GM21390 (cell line): ENCODE data around the gene ANXA5.

Source experiments
- ATAC-seq: cut with Tn5 transposase; IDR thresholded peaks from one replicate; pipeline ENCODE4 v1.9.1; 2021; ENCODE audit not compliant: unreplicated experiment

ANXA5 gene

DNA sequence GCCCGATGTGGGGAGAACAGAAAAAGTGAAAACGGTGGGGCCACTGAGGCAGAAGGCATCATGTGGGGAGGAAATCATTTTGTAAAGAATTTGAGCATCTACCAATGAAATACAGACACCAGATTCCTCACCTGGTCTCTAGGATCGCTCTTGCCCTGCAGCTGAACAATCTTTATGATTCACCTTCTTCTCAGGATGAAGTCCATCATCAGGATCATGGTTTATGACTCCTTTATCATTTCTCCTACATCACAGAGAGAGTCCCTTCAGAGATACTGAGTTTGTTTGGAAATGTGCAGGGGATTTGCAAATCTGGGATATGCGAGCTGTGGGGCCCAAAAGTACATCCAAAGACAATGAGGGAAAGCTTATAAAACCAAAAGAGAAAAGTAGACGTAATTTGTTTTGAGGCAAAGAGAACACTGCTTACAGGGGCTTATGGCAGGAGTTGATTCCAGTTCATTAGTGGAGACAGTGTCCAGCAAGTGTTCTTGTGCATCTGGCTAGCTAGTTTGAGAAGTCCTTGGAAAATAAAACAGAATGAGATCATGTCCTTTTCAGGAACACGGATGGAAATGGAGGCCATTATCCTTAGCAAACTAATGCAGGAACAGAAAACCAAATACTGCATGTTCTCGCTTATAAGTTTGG is 15.3 kb upstream of the ANXA5 start:
- ATAC-seq: peak; percentile 3

DNA sequence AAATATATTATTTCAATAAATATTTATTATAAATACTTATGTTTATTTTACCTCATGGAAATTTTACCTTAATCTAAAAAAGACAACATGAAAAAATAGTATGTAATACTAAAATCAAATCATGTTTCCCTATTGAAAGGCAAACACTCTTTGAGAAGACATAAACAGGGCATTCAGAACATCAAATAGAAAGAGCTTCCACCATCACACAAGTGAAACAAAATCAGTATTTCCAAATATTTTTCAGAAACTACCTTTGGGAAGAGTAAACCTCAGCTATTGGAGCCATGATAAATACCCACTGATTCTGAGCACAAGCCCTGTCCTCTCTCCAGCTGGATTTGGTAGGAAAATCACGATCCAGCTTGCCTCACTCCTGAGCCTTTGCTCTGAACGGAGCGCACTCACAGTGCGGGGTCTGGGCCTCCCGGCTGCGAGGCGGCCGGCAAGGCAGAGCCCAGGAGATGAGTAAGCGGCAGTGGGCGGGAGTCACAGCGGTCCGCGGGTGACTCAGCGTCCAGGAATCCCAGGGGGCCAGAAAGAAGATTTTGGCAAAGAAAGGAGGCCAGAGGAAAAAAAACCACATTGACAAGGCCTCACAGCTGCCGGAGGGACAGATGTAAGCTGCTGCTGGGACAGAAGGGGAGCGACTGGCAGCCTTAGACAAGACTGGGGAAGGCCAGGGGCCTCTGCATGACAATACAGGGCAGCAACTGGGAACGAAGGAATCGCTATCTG is 14.7 kb upstream of the ANXA5 start:
- peak; percentile 89 for ATAC-seq

DNA sequence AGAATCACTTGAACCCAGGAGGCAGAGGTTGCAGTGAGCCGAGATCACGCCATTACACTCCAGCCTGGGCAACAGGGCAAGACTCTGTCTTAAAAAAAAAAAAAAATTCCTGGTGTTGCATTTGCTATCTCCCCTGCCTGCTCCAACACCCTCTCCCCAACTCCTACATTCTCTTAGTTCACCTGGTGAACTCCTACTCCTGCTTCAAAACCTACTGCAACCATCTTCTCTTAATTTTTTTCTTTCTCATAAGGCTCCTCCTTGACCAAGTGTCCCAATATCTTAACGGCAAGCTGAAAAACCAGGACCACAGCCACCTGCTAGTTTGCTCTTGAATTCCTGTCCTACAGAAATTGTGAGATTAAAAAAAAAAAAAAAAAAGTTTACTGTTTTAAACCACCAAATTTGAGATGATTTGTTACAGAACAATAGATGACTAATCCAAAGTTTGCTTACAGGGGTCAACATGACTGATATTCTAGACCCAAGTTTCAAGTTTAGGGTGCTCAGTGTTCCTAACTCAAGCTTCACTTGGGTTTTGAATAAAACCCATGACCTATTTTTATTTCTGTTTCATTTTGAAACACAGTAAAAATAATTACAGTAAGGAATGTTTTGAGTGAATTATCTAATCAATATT is 13.1 kb upstream of the ANXA5 start:
- no peak for ATAC-seq

DNA sequence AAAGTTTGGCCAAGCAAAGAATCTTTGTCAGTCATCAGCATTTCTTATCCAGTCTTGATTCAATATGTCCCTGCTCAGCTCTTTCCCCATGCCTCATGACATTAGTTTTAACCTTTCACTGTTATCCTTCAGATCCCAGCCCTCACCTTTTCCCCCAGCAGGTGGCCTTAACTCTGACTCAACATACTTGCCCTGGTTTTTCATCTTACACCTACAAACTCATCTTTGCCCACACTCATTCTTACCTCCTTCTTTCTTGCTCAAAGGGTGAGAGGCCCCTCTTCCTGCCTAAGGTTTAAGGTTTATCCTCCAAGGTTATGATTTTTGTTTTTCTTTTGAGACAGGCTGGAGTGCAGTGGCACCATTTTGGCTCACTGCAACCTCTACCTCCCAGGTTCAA is 10.6 kb upstream of the ANXA5 start:
- ATAC-seq: no peak

DNA sequence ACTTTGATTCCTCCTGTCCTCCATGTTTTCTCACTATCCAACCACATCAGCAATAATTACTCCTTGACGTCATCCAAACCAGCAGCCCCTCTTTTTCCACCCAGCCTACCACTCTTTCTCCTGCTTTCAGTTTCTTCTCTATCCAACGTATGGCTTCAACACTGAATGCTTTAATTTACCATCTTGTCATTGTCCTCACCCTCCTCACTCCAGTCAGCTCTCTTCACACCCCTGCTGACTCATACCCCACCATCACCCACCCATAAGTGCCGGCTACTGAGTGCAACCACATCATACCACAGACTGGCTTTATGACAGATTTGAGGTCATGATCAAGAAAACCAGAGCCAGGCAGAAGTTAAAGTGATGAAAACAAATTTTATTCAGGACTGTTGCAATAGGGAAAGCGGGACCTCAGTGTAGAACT is 9.8 kb upstream of the ANXA5 start:
- ATAC-seq: no peak

DNA sequence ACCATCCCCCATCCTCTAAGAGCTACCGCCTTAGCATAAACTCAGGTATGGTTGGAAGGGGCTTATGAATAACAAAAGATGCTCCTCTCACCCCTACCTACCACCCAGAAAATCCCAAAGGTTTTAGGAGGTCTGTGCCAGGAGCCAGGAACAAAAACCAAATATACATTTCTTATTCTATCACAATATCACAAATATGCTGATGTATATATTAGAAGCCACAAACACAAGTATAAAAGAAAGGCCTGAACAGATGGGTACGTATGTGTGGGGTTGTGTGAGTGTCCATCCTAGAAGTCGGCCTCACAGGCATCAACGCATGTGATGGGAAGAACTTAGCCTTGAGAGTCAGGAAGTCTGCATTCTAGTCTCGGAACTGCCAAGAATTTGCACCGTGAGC is 8.7 kb upstream of the ANXA5 start:
- ATAC-seq: no peak

DNA sequence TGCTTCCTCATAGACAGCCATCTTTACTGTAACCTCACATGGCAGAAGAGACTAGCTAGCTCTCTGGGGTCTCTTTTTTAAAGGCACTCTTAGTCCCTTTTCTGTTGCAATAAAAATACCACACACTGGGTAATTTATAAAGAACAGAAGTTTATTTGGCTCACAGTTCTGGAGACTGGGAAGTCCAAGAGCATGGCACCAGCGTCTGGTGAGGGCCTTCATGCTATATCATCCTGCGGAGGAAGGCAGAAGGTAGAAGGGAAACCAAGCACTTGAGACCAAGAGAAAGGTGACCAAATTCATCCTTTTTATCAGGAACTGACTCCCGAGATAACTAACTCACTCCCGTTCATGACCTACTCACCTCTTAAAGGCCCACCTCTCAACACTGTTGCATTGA is 5.4 kb upstream of the ANXA5 start:
- no peak for ATAC-seq

DNA sequence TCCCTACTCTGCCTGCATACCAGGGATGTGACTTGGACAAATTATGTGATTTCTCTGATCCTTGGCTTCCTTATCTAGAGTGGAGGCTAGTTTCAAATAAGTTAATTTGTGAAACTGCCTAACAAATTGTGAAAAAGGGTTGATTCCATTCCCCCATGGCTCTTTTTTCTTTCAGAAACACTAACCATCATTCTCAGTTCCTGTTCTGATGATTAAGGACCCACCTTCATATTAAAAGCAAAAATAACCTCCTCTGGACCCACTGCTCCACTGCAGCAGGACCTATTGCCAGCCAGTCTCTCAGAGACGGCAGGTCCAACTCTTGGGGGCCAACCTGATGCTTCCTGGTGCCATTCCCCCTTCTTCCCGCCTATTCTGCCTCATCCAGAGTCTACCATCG is 4.5 kb upstream of the ANXA5 start:
- no peak for ATAC-seq

DNA sequence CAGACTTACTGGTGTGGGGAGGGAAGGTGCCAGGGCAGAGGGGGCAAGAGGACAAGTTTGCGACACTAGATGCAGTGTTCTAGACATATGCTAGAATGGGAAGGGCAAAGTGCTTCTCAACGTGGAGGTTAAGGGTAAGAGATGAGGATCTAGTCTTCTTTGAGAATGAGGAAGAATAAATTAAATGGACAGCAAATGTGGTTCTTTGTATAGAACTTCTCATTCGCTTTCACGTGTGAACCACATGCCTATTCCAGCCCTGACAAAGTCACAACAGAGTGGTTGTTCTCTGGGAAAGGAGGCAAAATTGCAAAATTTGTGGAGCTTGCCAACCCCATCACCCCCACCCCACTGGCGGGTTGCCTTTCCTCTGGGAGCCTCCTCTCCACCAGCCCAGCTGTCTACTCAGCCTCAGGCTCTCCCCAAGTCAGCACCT is 1.5 kb upstream of the ANXA5 start:
- no peak for ATAC-seq

DNA sequence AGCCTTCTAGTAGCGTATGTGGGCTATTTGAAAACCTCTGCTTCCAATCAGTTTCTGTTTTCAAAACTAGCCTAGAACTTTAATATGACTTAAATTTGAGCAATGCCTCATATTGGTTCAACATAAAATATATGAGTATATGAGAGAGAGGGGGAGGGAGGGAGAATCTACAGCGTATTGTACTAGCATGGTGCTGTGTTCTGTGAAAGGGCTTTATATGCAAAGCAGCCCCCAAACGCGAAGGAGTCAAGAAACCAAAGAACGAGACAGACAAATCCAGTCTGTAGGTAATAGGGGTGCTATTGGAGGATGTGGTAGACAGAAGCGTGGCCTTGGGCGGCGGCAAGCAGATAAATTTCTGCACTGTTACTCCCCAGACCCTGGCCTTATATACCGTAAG is 784 bp upstream of the ANXA5 start:
- ATAC-seq: peak; percentile 23

DNA sequence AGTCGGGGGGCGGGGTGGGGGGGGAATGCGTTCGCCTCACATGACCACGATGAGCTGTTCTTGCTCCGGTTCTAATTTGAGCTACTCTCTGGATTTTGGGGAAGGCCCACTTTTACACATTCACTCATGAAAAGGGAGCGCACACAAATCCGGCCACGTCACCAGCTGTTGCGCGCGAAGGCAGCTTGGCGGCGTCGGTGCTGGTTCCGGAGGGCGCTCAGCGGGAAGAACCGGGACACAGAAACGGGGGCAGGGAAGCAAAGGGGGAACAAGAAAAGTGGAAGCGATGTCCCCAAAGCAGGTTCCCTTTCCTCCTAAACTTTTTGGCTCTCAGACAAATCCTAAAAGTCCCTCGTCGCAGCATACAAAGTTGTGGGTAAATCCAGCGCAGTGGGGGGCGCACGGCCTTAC is 605 bp downstream of the ANXA5 start:
- no peak for ATAC-seq

DNA sequence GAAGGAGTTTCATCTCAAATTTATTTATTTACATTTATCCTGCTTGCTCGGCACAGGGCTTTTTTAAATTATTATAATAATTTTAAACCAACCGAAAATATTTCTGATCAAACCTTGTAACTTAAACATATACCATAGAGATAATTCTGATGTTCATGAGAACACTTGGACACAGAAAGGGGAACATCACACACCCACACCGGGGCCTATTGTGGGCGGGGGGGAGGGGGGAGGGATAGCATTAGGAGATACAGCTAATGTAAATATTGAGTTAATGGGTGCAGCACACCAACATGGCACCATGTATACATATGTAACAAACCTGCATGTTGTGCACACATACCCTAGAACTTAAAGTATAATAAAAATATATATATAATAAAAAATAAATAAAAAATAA is 2.9 kb downstream of the ANXA5 start:
- ATAC-seq: no peak

DNA sequence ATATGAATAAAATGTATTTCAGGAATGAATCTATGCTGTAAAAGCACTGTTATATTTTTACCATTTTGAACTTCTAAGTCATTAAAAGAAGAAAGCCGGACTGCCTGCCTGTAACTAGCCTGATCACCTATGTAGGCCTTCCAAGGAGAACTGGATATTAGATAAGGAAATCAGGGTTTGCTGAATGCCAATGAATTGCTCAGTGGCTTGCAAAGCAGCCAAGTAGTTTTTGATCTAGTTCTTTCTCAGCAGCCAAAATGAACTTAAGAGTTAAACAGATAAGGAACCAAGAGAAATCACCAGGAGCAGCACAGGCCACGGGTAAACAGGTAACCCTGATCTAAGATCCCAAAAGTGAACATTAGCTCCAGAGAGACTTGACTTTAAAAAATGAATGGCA is 3.3 kb downstream of the ANXA5 start:
- ATAC-seq: no peak

DNA sequence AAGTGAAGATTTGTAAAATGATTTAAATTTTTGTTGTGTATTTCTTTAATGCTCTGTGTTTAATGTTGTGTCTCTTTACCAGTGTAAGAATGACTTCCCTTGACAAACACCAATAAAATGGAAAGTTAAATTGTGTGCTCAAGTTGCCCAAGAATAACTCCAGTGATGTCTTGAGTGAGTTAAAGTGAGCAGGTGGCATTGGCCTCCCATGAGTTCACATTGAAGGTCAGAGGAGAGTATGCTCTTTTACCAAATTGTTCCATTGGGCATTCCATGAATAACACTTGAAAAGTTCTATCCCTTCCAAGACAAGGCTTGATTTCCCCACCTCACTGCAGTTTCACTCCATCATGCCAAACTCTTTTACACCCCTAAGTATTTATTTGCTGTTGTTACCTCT is 4.5 kb downstream of the ANXA5 start:
- ATAC-seq: no peak

DNA sequence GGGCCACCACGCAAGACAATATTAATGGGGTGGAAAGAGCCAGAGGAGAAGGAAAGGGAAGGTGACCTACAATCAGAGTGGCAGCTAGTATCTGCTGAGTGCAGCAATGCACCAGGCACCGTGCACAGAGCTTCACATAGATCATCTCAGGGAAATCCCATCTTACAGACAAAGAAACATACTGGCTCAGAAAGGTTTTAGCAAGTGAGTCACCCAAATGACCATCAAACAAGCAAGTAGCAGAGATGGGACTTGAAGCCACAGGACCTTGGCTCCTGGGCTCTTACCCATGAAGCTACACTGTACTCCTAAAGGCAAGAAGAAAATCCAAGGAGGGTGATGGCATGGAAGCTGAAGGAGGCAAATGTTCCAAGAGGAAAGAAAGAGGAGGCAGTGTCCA is 6.8 kb downstream of the ANXA5 start:
- no peak for ATAC-seq

DNA sequence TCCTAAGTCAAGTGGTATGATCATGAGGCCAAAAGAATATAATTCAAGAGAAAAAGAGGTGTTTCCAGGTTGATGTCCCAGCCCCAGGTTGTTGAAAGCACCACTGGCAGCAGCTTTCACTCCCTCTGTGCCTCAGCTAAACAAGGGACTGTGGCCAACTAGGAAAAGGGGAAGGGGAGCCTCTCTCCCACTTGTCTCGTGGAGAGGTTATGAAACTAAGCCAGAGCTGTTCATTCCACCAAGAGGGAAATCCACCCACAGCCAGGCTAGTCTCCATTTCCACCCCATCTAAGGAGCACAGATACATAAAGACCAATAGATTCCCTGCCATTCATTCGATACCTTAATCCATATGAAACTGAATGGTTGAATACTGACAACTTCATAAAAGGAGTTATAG is 8.1 kb downstream of the ANXA5 start:
- no peak for ATAC-seq

DNA sequence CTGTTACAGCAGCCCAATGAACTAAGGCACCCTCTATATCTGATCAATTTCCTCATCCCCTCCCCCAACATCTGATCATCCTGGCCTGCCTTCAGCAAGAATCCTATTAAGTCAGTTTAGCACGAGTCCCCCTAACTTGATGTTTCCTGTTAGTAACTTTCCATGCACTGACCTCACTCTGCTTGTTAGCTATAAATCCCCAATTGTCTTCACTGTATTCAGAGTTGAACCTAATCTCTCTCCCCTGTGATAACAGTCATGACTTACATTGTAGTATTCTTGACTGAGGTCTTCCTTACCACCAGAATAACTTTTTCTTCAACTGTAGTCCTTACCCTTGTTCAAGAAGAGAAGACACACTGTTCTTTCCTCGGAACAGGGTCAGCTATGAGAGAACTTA is 8.5 kb downstream of the ANXA5 start:
- no peak for ATAC-seq

DNA sequence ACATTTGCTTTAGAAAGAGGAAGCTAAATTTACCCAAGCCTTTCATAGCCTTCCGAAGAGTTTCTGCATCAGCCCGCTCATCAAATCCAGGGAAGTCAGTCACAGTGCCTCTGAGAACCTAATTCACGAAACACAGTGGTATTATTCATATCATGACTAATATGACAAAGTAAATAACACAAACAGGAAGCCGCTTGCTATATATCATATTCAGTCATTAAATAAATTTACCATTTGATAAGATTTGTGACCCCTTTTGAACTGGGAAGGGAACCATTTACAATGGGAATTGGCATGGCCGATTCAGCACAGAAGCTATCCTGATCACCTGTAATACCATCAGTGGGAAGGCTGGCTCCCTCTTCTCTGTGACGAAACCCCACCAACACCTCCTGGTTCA is 10.5 kb downstream of the ANXA5 start:
- ATAC-seq: no peak

DNA sequence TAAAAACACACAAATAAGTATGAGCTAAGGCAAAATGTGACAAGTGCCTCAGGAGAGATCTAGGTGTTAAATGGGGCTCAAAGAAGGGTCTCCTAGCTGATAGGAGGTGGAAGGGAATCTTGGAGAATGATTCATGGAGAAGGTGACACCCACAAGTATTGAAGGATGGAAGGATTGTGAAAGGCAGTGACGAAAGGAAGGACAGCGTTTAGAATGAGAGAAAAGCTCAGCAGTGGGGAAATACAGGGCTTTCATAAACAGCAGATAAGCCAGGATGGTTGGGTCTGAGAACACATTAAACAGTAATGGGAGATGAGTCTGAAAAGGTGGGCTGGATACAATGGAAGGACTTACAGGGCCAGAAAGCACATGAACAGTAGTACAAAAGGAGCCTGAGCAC is 11.5 kb downstream of the ANXA5 start:
- no peak for ATAC-seq

DNA sequence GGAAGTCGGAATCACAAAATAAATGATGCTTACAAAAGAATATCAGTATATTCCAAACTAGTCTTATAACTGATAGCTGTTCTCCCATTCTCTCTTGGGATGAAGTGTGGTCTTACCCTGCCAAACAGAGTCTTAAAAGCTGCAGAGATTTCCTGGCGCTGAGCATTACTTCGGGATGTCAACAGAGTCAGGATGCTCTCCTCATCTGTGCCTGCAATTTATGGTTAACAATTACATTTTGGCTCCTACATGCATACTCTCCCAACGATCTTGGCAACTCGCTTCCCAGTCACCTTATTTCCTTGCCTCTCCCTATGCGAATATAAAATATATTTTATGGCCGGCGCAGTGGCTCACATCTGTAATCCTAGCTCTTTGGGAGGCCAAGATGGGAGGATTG is 12.2 kb downstream of the ANXA5 start:
- no peak for ATAC-seq

DNA sequence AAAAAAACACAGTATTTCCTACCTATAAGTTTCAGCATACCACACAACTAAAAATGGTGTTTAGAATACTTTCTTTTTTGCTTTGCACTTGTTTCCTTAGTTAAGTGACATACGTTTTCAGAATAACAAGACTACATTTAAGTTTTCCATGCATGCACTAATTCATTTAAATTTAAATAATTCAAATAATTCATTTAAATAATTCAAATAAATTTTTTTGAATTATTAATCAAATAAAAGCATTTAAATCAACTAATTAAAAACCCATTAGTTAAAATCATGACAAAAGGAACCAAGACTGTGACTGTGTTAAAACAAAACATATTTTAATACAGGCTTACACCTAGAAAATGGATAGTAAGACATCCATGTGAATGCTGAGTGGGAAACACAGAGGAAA is 12.8 kb downstream of the ANXA5 start:
- ATAC-seq: no peak

DNA sequence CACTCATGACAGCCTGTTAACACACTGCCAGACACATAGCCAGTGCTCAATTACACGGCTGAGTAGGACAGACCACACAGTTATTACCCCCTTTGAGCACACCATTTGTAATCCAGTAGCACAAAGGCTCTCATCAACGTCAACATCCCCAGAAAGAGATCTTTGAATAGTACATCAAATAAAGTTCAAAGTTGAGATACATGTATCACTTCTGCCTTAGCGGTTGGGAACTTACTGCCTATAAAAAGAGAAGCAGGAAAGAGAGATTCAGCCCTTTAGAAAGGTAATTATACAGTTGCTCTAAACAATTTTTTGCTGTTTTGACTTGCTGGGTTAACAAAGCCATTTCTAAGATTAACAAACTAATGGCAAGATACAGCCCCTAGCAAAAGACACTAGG is 16.2 kb downstream of the ANXA5 start:
- no peak for ATAC-seq
